Stimulated activated CD4-positive, alpha-beta T cell treated with anti-CD3 and anti-CD28 coated beads, Interleukin-4, amount 100 ng/mL, for 4 hours (primary cell): Measurements from ENCODE around the gene SCN2B.
A peak's percentile ranks its signal among the peaks of the same experiment; 100 is the strongest.

Source experiments
- DNase-seq, 2 experiments: peaks; one replicate each; pipeline ENCODE4 v3.0.0-alpha.2; 2020

Gene SCN2B

GRCh38 chr11:118172356-118172755, 4.1 kb downstream of the SCN2B start:
- DNase-seq, result no peak

GRCh38 chr11:118171269-118172062, 5.0 kb downstream of the SCN2B start:
- DNase-seq, result peak; percentile 54 to 66

- no peak for DNase-seq
These were observed 5.6 kb downstream of the SCN2B start for GRCh38 chr11:118170882-118171268.

GRCh38 chr11:118170231-118170630, 6.2 kb downstream of the SCN2B start:
- DNase-seq, result no peak

GRCh38 chr11:118169300-118170140, 6.9 kb downstream of the SCN2B start:
- no peak for DNase-seq

- no peak for DNase-seq
These were observed 7.7 kb downstream of the SCN2B start for GRCh38 chr11:118168751-118169150.

GRCh38 chr11:118168316-118168715, 8.1 kb downstream of the SCN2B start:
- DNase-seq, result no peak

- no peak for DNase-seq
These were observed 8.5 kb downstream of the SCN2B start for GRCh38 chr11:118167906-118168305.

GRCh38 chr11:118167253-118167652, 9.2 kb downstream of the SCN2B start:
- DNase-seq, result no peak

- DNase-seq, result no peak
These were observed 9.8 kb downstream of the SCN2B start for GRCh38 chr11:118166641-118167040.

GRCh38 chr11:118164885-118165284, 11.6 kb downstream of the SCN2B start:
- DNase-seq, result no peak

GRCh38 chr11:118163494-118163893, 12.9 kb downstream of the SCN2B start:
- no peak for DNase-seq

GRCh38 chr11:118162846-118163245, 13.6 kb downstream of the SCN2B start:
- DNase-seq, result no peak

- no peak for DNase-seq
These were observed 14.7 kb downstream of the SCN2B start for GRCh38 chr11:118161786-118162185.

- no peak for DNase-seq
These were observed 19.1 kb downstream of the SCN2B start for GRCh38 chr11:118157186-118157895.

GRCh38 chr11:118156531-118157185, 19.8 kb downstream of the SCN2B start:
- no peak for DNase-seq

GRCh38 chr11:118155776-118156530, 20.5 kb downstream of the SCN2B start:
- no peak for DNase-seq

GRCh38 chr11:118154641-118155040, 21.8 kb downstream of the SCN2B start:
- DNase-seq, result no peak

- DNase-seq, result no peak
These were observed 22.5 kb downstream of the SCN2B start for GRCh38 chr11:118153976-118154375.

- DNase-seq, result no peak
These were observed 22.9 kb downstream of the SCN2B start for GRCh38 chr11:118153516-118153915.

- DNase-seq, result no peak
These were observed 23.6 kb downstream of the SCN2B start, which contains the start of gene SCN4B for GRCh38 chr11:118152552-118153471. Gene SCN4B, minus strand, starts transcription at chr11:118152823. Its CDS starts 150 bp downstream, at chr11:118152673.
